Measurements from ENCODE around the gene TNRC18.

Gene TNRC18

DNA sequence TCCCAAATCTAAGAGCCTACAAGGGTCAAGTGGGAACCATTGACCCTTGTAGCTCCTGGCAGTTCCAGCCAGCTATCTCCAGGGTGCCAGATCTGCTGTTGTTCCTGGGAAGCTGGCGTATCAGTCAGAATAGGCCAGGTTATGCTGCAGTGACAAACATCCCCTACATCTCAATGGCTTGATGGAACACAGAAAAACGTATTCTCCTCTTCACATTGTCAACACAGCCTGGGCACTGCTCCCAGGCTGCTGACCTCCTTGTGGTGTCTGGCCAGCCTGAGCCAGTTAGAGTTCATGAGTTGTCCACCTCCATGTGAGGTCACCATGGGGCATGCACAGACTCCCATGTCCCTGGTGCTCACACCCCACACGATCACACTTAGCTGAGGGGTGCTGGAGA lies 9.5 kb upstream of the TNRC18 start:
- Histone ChIP-seq H3K27me3 (ENCODE audit: insufficient read depth, low read length, poor library complexity) (no peaks in the 10 kb centered on the region), H2AK5ac (ENCODE audit: low read length) (no peak overlapping the region), H2BK120ac (ENCODE audit: low read depth, low read length) (no peak overlapping the region)

GRCh38 chr7:5432691-5433090 lies 9.1 kb upstream of the TNRC18 start:
- Histone ChIP-seq H2AK5ac (ENCODE audit: low read length) (no peak overlapping the region), H4K8ac (ENCODE audit: low read depth, low read length) (no peak overlapping the region), H2BK120ac (ENCODE audit: low read depth, low read length) (no peak overlapping the region), H4K5ac (ENCODE audit: low read length) (no peak overlapping the region), H3K23ac (ENCODE audit: low read length) (no peak overlapping the region), H3K4me1 (ENCODE audit: control insufficient read depth, low read depth, low read length) (peaks cover 5% of the 10 kb centered on the region), H3K27ac (ENCODE audit: low read depth, low read length) (no peak overlapping the region), H2BK15ac (replicated peaks; ENCODE audit: low read depth) (no peak overlapping the region), H3K4ac (ENCODE audit: low read depth, low read length) (no peak overlapping the region), H3K4me2 (ENCODE audit: low read length) (no peak overlapping the region), H3K4me3 (ENCODE audit: low read length) (no peak overlapping the region), H3K79me2 (ENCODE audit: control insufficient read depth, insufficient read depth, low read length) (no peaks in the 10 kb centered on the region), H3K79me1 (ENCODE audit: low read length) (peaks cover 2% of the 10 kb centered on the region), H3K36me3 (ENCODE audit: control insufficient read depth, insufficient read depth, low read length) (no peaks in the 10 kb centered on the region), H3K9ac (ENCODE audit: low read length) (no peak overlapping the region), H3K56ac (ENCODE audit: low read length) (no peak overlapping the region), H3K18ac (ENCODE audit: low read length) (no peak overlapping the region), H2BK5ac (ENCODE audit: low read length) (no peak overlapping the region), H3K27me3 (ENCODE audit: insufficient read depth, low read length, poor library complexity) (no peaks in the 10 kb centered on the region)
- no CpG with 5 or more reads among the region's 3 CpGs for WGBS (ENCODE audit: extremely low coverage, insufficient coverage, low lambda C conversion rate)
- no peak for DNase-seq

More for the DNA sequence above, 9.5 kb upstream of the TNRC18 start:
- H3K23ac ChIP-seq (ENCODE audit: low read length): no peak overlapping the region
- H3K36me3 ChIP-seq (ENCODE audit: control insufficient read depth, insufficient read depth, low read length): no peaks in the 10 kb centered on the region
- peaks cover 5% of the 10 kb centered on the region for H3K4me1 ChIP-seq (ENCODE audit: control insufficient read depth, low read depth, low read length)
- H3K56ac ChIP-seq (ENCODE audit: low read length): no peak overlapping the region
- H2BK15ac ChIP-seq (replicated peaks; ENCODE audit: low read depth): no peak overlapping the region
- no peak overlapping the region for H3K18ac ChIP-seq (ENCODE audit: low read length)
- H3K4me3 ChIP-seq (ENCODE audit: low read length): no peak overlapping the region
- H3K9ac ChIP-seq (ENCODE audit: low read length): no peak overlapping the region
- DNase-seq: no peak
- no peak overlapping the region for H3K4ac ChIP-seq (ENCODE audit: low read depth, low read length)
- H4K5ac ChIP-seq (ENCODE audit: low read length): no peak overlapping the region
- H3K4me2 ChIP-seq (ENCODE audit: low read length): no peak overlapping the region
- H3K79me1 ChIP-seq (ENCODE audit: low read length): peaks cover 2% of the 10 kb centered on the region
- H3K27ac ChIP-seq (ENCODE audit: low read depth, low read length): no peak overlapping the region
- no peaks in the 10 kb centered on the region for H3K79me2 ChIP-seq (ENCODE audit: control insufficient read depth, insufficient read depth, low read length)
- H2BK5ac ChIP-seq (ENCODE audit: low read length): no peak overlapping the region
- no peak overlapping the region for H4K8ac ChIP-seq (ENCODE audit: low read depth, low read length)
- WGBS (ENCODE audit: extremely low coverage, insufficient coverage, low lambda C conversion rate): no CpG with 5 or more reads among the region's 3 CpGs

GRCh38 chr7:5431560-5432015 lies 8.0 kb upstream of the TNRC18 start:
- H2BK5ac ChIP-seq (ENCODE audit: low read length): no peak overlapping the region

DNA sequence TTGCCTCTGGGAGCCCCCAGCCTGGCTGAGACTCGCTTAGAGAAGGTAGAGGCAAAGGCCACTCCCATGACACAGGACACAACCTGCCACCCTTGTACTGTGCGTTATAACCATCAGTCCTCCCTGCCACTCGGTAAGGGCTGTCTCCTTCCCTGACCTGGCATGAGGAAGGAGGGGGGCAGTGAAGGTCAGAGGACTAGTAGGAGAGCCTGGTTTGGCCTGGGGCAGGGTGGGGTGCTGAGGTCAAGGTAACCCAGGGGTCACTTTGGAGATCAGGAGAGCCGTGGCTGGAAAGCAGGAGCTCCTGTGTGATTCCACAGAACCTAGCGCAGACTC lies 6.9 kb upstream of the TNRC18 start:
- H3K4ac ChIP-seq (ENCODE audit: low read depth, low read length): no peak overlapping the region
- H3K27ac ChIP-seq (ENCODE audit: low read depth, low read length): no peak overlapping the region
- peaks cover 2% of the 10 kb centered on the region for H3K79me1 ChIP-seq (ENCODE audit: low read length)
- no peak overlapping the region for H3K18ac ChIP-seq (ENCODE audit: low read length)
- no peak for DNase-seq
- H3K4me2 ChIP-seq (ENCODE audit: low read length): no peak overlapping the region
- no peak overlapping the region for H2BK5ac ChIP-seq (ENCODE audit: low read length)
- no peak overlapping the region for H3K4me3 ChIP-seq (ENCODE audit: low read length)
- H3K79me2 ChIP-seq (ENCODE audit: control insufficient read depth, insufficient read depth, low read length): no peaks in the 10 kb centered on the region
- no peak overlapping the region for H4K8ac ChIP-seq (ENCODE audit: low read depth, low read length)
- no peaks in the 10 kb centered on the region for H3K36me3 ChIP-seq (ENCODE audit: control insufficient read depth, insufficient read depth, low read length)
- peaks cover 5% of the 10 kb centered on the region for H3K4me1 ChIP-seq (ENCODE audit: control insufficient read depth, low read depth, low read length)
- H2AK5ac ChIP-seq (ENCODE audit: low read length): no peak overlapping the region
- H2BK120ac ChIP-seq (ENCODE audit: low read depth, low read length): no peak overlapping the region
- H3K56ac ChIP-seq (ENCODE audit: low read length): peak overlapping the region; percentile 51
- H3K23ac ChIP-seq (ENCODE audit: low read length): no peak overlapping the region
- H2BK15ac ChIP-seq (replicated peaks; ENCODE audit: low read depth): no peak overlapping the region
- H3K9ac ChIP-seq (ENCODE audit: low read length): no peak overlapping the region
- WGBS (ENCODE audit: extremely low coverage, insufficient coverage, low lambda C conversion rate): no CpG with 5 or more reads among the region's 5 CpGs
- no peaks in the 10 kb centered on the region for H3K27me3 ChIP-seq (ENCODE audit: insufficient read depth, low read length, poor library complexity)
- H4K5ac ChIP-seq (ENCODE audit: low read length): no peak overlapping the region

More at GRCh38 chr7:5431560-5432015, 8.0 kb upstream of the TNRC18 start:
- Histone ChIP-seq H3K27me3 (ENCODE audit: insufficient read depth, low read length, poor library complexity) (no peaks in the 10 kb centered on the region), H4K5ac (ENCODE audit: low read length) (no peak overlapping the region), H3K36me3 (ENCODE audit: control insufficient read depth, insufficient read depth, low read length) (no peaks in the 10 kb centered on the region), H3K4me2 (ENCODE audit: low read length) (no peak overlapping the region), H3K4me1 (ENCODE audit: control insufficient read depth, low read depth, low read length) (peaks cover 5% of the 10 kb centered on the region), H3K27ac (ENCODE audit: low read depth, low read length) (no peak overlapping the region), H2BK15ac (replicated peaks; ENCODE audit: low read depth) (no peak overlapping the region), H3K23ac (ENCODE audit: low read length) (no peak overlapping the region), H3K4ac (ENCODE audit: low read depth, low read length) (no peak overlapping the region), H2AK5ac (ENCODE audit: low read length) (no peak overlapping the region), H3K4me3 (ENCODE audit: low read length) (no peak overlapping the region), H3K79me1 (ENCODE audit: low read length) (peaks cover 2% of the 10 kb centered on the region), H3K56ac (ENCODE audit: low read length) (no peak overlapping the region), H2BK120ac (ENCODE audit: low read depth, low read length) (no peak overlapping the region), H3K79me2 (ENCODE audit: control insufficient read depth, insufficient read depth, low read length) (no peaks in the 10 kb centered on the region), H3K9ac (ENCODE audit: low read length) (no peak overlapping the region), H3K18ac (ENCODE audit: low read length) (no peak overlapping the region), H4K8ac (ENCODE audit: low read depth, low read length) (no peak overlapping the region)
- WGBS (ENCODE audit: extremely low coverage, insufficient coverage, low lambda C conversion rate): no CpG with 5 or more reads among the region's 4 CpGs
- no peak for DNase-seq

DNA sequence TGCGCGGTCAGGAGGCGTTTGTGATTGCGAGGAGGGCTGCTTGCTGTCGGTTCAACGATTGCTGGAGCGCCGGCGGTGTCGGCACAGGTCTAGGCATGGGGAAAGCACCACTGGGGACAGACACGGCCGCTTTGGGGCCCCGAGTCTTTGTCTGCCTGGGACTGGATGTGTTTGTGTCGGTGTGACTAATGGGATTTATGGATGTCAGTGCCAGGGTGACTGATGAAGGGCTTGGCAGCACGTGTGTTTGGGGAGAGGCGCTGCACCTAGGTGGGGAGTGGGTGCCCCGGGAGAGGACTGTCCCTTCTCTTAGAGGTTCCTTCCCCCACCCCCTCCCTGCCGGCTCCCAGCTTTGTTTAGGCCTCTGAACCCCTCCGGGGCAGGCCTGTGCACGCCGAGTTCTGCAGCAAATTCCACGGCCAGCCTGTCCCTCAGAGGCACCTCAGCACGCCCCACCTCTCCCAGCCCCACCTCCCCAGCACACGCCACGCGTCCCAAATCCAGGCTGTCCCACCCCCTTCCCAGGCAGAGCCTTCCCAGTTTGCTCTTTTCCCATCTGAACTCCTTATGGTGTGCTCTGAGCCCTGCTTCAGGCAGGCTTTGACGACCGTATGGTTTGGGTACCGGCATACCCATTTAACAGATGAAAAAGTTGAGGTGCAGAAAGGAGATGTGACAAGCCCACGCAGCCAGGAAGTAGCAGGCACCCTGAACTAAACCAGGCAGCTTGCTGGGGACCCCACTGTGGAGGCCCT lies 6.4 kb upstream of the TNRC18 start:
- Histone ChIP-seq H2AK5ac (ENCODE audit: low read length) (no peak overlapping the region), H3K18ac (ENCODE audit: low read length) (peak overlapping the region; percentile 55), H3K4me3 (ENCODE audit: low read length) (no peak overlapping the region), H4K8ac (ENCODE audit: low read depth, low read length) (no peak overlapping the region), H3K36me3 (ENCODE audit: control insufficient read depth, insufficient read depth, low read length) (no peaks in the 10 kb centered on the region), H3K4ac (ENCODE audit: low read depth, low read length) (peak overlapping the region; percentile 50), H3K27me3 (ENCODE audit: insufficient read depth, low read length, poor library complexity) (no peaks in the 10 kb centered on the region), H2BK15ac (replicated peaks; ENCODE audit: low read depth) (no peak overlapping the region), H3K79me2 (ENCODE audit: control insufficient read depth, insufficient read depth, low read length) (no peaks in the 10 kb centered on the region), H4K5ac (ENCODE audit: low read length) (no peak overlapping the region), H2BK5ac (ENCODE audit: low read length) (no peak overlapping the region), H3K79me1 (ENCODE audit: low read length) (peaks cover 2% of the 10 kb centered on the region), H3K4me1 (ENCODE audit: control insufficient read depth, low read depth, low read length) (peaks cover 5% of the 10 kb centered on the region), H3K4me2 (ENCODE audit: low read length) (peak overlapping the region; percentile 76), H3K23ac (ENCODE audit: low read length) (peak overlapping the region; percentile 66), H2BK120ac (ENCODE audit: low read depth, low read length) (no peak overlapping the region), H3K27ac (ENCODE audit: low read depth, low read length) (peak overlapping the region; percentile 41), H3K9ac (ENCODE audit: low read length) (peak overlapping the region; percentile 90), H3K56ac (ENCODE audit: low read length) (peak overlapping the region; percentile 97)
- no CpG with 5 or more reads among the region's 30 CpGs for WGBS (ENCODE audit: extremely low coverage, insufficient coverage, low lambda C conversion rate)
- peak; percentile 48 for DNase-seq
